HEK293 (cell line): Measurements from ENCODE around the gene SHROOM3.

Experiments
- IKZF3 ChIP-seq: fragments of 450-650 bp; IDR thresholded peaks from 2 replicates; pipeline ENCODE4 v1.5.0; 2018; ENCODE audit warnings: missing biosample characterization, mild to moderate bottlenecking, missing genetic modification characterization, moderate library complexity
- KLF1 ChIP-seq: fragments of 450-650 bp; formaldehyde crosslinking; IDR thresholded peaks from 2 replicates; pipeline ENCODE4 v1.5.1; 2016; ENCODE audit warnings: missing biosample characterization, missing genetic modification characterization
- KLF16 ChIP-seq: fragments of 450-650 bp; formaldehyde crosslinking; IDR thresholded peaks from 2 replicates; pipeline ENCODE4 v1.5.1; 2017; ENCODE audit warnings: missing biosample characterization, missing genetic modification characterization
- KLF9 ChIP-seq: fragments of 450-650 bp; formaldehyde crosslinking; IDR thresholded peaks from 2 replicates; pipeline ENCODE4 v1.5.1; 2016; ENCODE audit warnings: missing biosample characterization, missing genetic modification characterization, low read depth
- OSR2 ChIP-seq: fragments of 450-650 bp; formaldehyde crosslinking; IDR thresholded peaks from 2 replicates; pipeline ENCODE4 v1.5.1; 2016; ENCODE audit warnings: missing biosample characterization, missing genetic modification characterization
- OVOL3 ChIP-seq: fragments of 450-650 bp; formaldehyde crosslinking; IDR thresholded peaks from 2 replicates; pipeline ENCODE4 v1.5.1; 2016; ENCODE audit warnings: missing biosample characterization, missing genetic modification characterization
- TCF7L2 ChIP-seq: IDR thresholded peaks from 2 replicates; pipeline ENCODE4 v1.6.1; 2011; ENCODE audit warnings: low read depth, mild to moderate bottlenecking, inconsistent platforms, low read length, moderate library complexity, borderline replicate concordance
- ZBTB10 ChIP-seq: fragments of 450-650 bp; formaldehyde crosslinking; IDR thresholded peaks from 2 replicates; pipeline ENCODE4 v1.5.1; 2016; ENCODE audit warnings: missing biosample characterization, missing genetic modification characterization
- ZBTB11 ChIP-seq: fragments of 450-650 bp; formaldehyde crosslinking; conservative IDR thresholded peaks from 2 replicates; pipeline ENCODE4 v1.5.1; 2016; ENCODE audit warnings: low read depth, missing biosample characterization, missing genetic modification characterization
- ZBTB6 ChIP-seq: fragments of 450-650 bp; formaldehyde crosslinking; IDR thresholded peaks from 2 replicates; pipeline ENCODE4 v1.5.1; 2017; ENCODE audit warnings: missing biosample characterization, missing genetic modification characterization
- ZNF169 ChIP-seq: fragments of 450-650 bp; formaldehyde crosslinking; IDR thresholded peaks from 2 replicates; pipeline ENCODE4 v1.5.1; 2016; ENCODE audit warnings: missing biosample characterization, missing genetic modification characterization
- ZNF19 ChIP-seq: fragments of 450-650 bp; formaldehyde crosslinking; IDR thresholded peaks from 2 replicates; pipeline ENCODE4; 2016; ENCODE audit warnings: missing biosample characterization, missing genetic modification characterization, low read depth
- ZNF214 ChIP-seq: fragments of 450-650 bp; formaldehyde crosslinking; IDR thresholded peaks from 2 replicates; pipeline ENCODE4 v1.5.1; 2017; ENCODE audit warnings: missing biosample characterization, mild to moderate bottlenecking, missing genetic modification characterization, borderline replicate concordance
- ZNF341 ChIP-seq: fragments of 450-650 bp; formaldehyde crosslinking; IDR thresholded peaks from 2 replicates; pipeline ENCODE4; 2016; ENCODE audit warnings: low read depth, missing biosample characterization, missing genetic modification characterization
- ZNF366 ChIP-seq: fragments of 450-650 bp; formaldehyde crosslinking; conservative IDR thresholded peaks from 2 replicates; pipeline ENCODE4 v1.5.1; 2016; ENCODE audit warnings: missing biosample characterization, missing genetic modification characterization
- ZNF48 ChIP-seq: fragments of 450-650 bp; formaldehyde crosslinking; IDR thresholded peaks from 2 replicates; pipeline ENCODE4 v1.5.1; 2016; ENCODE audit warnings: missing biosample characterization, missing genetic modification characterization
- ZNF548 ChIP-seq: fragments of 450-650 bp; formaldehyde crosslinking; IDR thresholded peaks from 2 replicates; pipeline ENCODE4 v1.5.1; 2016; ENCODE audit warnings: missing biosample characterization, missing genetic modification characterization
- ZNF621 ChIP-seq: fragments of 450-650 bp; formaldehyde crosslinking; IDR thresholded peaks from 2 replicates; pipeline ENCODE4 v1.5.1; 2017; ENCODE audit warnings: missing biosample characterization, missing genetic modification characterization
- ZNF768 ChIP-seq: fragments of 450-650 bp; formaldehyde crosslinking; IDR thresholded peaks from 2 replicates; pipeline ENCODE4 v1.5.1; 2018; ENCODE audit warnings: missing biosample characterization, mild to moderate bottlenecking, missing genetic modification characterization
- ZXDB ChIP-seq: fragments of 450-650 bp; formaldehyde crosslinking; IDR thresholded peaks from 2 replicates; pipeline ENCODE4 v1.5.1; 2016; ENCODE audit warnings: missing biosample characterization, missing genetic modification characterization
- TF ChIP-seq, protein P1 (sequence below): fragments of 450-650 bp; formaldehyde crosslinking; IDR thresholded peaks from 2 replicates; pipeline ENCODE4 v1.5.1; 2016; ENCODE audit warnings: missing biosample characterization, missing genetic modification characterization
- TF ChIP-seq, protein P2 (sequence below): fragments of 450-650 bp; formaldehyde crosslinking; IDR thresholded peaks from 2 replicates; pipeline ENCODE4; 2016; ENCODE audit warnings: missing biosample characterization, missing genetic modification characterization
- TF ChIP-seq, protein P3 (sequence below): fragments of 450-650 bp; formaldehyde crosslinking; IDR thresholded peaks from 2 replicates; pipeline ENCODE4 v1.5.1; 2017; ENCODE audit warnings: missing biosample characterization, missing genetic modification characterization
- TF ChIP-seq, protein P4 (sequence below): fragments of 450-650 bp; formaldehyde crosslinking; IDR thresholded peaks from 2 replicates; pipeline ENCODE4 v1.5.1; 2016; ENCODE audit warnings: missing biosample characterization, missing genetic modification characterization

Gene SHROOM3

GRCh38 chr4:76579596-76580375 lies 144.8 kb downstream of the SHROOM3 start (continued):
- TF ChIP-seq TCF7L2 (peak; percentile 78; the same call in 1 of the 2 replicates), KLF1 (tag by site-specific recombination) (no peak), ZBTB6 (tag by site-specific recombination) (no peak), ZNF169 (tag by site-specific recombination) (no peak), KLF16 (tag by site-specific recombination) (no peak), ZNF19 (tag by site-specific recombination) (no peak), OSR2 (tag by site-specific recombination) (peak; percentile 45), ZXDB (tag by site-specific recombination) (no peak), ZNF768 (no peak), IKZF3 (no peak), ZNF621 (tag by site-specific recombination) (no peak), OVOL3 (tag by site-specific recombination) (no peak), ZBTB11 (no peak), ZNF548 (tag by site-specific recombination) (no peak), ZNF366 (tag by site-specific recombination) (0 out of 2 replicates have a peak, but pooled peaks have one; percentile 15), ZNF48 (tag by site-specific recombination) (no peak), ZNF341 (0 out of 2 replicates have a peak, but pooled peaks have one; percentile 31), KLF9 (tag by site-specific recombination) (no peak), ZNF214 (no peak), ZBTB10 (tag by site-specific recombination) (no peak)
- TF ChIP-seq, protein P1, sequence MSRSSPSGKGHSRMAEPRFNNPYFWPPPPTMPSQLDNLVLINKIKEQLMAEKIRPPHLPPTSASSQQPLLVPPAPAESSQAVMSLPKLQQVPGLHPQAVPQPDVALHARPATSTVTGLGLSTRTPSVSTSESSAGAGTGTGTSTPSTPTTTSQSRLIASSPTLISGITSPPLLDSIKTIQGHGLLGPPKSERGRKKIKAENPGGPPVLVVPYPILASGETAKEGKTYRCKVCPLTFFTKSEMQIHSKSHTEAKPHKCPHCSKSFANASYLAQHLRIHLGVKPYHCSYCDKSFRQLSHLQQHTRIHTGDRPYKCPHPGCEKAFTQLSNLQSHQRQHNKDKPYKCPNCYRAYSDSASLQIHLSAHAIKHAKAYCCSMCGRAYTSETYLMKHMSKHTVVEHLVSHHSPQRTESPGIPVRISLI (tag by site-specific recombination), result no peak
- TF ChIP-seq, protein P2, sequence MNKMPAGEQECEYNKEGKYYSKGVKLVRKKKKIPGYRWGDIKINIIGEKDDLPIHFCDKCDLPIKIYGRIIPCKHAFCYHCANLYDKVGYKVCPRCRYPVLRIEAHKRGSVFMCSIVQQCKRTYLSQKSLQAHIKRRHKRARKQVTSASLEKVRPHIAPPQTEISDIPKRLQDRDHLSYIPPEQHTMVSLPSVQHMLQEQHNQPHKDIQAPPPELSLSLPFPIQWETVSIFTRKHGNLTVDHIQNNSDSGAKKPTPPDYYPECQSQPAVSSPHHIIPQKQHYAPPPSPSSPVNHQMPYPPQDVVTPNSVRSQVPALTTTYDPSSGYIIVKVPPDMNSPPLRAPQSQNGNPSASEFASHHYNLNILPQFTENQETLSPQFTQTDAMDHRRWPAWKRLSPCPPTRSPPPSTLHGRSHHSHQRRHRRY (tag by site-specific recombination), result no peak
- TF ChIP-seq, protein P3, sequence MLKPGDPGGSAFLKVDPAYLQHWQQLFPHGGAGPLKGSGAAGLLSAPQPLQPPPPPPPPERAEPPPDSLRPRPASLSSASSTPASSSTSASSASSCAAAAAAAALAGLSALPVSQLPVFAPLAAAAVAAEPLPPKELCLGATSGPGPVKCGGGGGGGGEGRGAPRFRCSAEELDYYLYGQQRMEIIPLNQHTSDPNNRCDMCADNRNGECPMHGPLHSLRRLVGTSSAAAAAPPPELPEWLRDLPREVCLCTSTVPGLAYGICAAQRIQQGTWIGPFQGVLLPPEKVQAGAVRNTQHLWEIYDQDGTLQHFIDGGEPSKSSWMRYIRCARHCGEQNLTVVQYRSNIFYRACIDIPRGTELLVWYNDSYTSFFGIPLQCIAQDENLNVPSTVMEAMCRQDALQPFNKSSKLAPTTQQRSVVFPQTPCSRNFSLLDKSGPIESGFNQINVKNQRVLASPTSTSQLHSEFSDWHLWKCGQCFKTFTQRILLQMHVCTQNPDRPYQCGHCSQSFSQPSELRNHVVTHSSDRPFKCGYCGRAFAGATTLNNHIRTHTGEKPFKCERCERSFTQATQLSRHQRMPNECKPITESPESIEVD (tag by site-specific recombination), result peak; percentile 19; the same call in 1 of the 2 replicates
- TF ChIP-seq, protein P4, sequence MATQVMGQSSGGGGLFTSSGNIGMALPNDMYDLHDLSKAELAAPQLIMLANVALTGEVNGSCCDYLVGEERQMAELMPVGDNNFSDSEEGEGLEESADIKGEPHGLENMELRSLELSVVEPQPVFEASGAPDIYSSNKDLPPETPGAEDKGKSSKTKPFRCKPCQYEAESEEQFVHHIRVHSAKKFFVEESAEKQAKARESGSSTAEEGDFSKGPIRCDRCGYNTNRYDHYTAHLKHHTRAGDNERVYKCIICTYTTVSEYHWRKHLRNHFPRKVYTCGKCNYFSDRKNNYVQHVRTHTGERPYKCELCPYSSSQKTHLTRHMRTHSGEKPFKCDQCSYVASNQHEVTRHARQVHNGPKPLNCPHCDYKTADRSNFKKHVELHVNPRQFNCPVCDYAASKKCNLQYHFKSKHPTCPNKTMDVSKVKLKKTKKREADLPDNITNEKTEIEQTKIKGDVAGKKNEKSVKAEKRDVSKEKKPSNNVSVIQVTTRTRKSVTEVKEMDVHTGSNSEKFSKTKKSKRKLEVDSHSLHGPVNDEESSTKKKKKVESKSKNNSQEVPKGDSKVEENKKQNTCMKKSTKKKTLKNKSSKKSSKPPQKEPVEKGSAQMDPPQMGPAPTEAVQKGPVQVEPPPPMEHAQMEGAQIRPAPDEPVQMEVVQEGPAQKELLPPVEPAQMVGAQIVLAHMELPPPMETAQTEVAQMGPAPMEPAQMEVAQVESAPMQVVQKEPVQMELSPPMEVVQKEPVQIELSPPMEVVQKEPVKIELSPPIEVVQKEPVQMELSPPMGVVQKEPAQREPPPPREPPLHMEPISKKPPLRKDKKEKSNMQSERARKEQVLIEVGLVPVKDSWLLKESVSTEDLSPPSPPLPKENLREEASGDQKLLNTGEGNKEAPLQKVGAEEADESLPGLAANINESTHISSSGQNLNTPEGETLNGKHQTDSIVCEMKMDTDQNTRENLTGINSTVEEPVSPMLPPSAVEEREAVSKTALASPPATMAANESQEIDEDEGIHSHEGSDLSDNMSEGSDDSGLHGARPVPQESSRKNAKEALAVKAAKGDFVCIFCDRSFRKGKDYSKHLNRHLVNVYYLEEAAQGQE (tag by site-specific recombination), result no peak
